GM21825 (cell line): ENCODE results near the gene KCNIP3.

Experiments used
- ATAC-seq: cut with Tn5 transposase; IDR thresholded peaks from one replicate; pipeline ENCODE4 v1.9.1; 2021; ENCODE audit warnings: mild to moderate bottlenecking, moderate library complexity; ENCODE audit not compliant: unreplicated experiment

Gene KCNIP3

DNA sequence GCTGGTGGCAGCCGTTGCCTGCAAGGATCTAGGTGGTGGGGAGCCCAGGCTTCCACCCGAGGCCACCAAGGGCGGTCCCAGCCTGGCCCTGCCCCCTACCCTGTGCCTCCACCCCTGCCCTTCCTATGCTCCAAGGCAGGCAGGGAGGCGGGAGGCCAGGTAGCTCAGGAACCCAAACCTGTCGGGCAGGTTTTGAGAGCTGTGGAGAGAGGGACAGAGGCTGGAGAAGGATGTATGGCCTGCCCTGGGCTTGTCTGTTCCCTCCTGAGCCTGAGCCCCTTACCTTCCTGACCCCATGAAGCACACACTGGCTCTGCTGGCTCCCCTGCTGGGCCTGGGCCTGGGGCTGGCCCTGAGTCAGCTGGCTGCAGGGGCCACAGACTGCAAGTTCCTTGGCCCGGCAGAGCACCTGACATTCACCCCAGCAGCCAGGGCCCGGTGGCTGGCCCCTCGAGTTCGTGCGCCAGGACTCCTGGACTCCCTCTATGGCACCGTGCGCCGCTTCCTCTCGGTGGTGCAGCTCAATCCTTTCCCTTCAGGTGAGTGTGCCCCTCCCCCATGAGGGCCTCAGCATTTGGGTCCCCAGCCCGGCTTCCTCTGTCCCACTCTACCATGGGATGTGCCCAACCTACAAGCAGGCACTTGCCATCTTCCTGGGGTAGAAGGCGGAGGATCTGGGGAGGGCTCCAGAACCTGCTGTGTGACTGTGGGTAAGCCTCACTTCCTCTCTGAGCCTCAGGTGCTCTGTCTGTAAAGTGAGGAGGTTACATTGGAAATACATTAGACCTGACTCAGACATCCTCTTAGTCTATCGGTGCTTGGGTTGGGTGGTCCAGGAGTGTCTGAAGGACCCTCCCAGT is 22.6 kb upstream of the KCNIP3 start, which contains the start of gene PROM2:
PROM2 (plus strand) TSS at position 159 of the 860 bp plus-strand sequence; CDS start at position 296, 137 bp downstream.
- no peak for ATAC-seq

DNA sequence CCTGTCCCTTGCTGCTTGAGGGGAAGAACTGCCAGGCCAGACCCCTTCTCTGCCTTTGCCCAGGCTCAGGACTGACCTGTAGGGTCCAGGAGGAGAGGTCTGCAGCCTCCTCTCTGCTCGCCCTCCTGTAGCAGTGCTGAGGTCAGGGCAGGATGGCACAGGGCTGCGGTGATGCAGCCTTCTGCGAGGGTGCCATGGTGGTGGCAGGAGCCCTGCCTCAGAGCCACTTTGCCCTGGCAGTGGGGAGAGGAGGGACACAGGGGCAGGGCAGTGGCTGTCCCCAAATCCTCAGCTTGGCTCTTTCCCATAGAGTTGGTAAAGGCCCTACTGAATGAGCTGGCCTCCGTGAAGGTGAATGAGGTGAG is 22.0 kb upstream of the KCNIP3 start:
- ATAC-seq = no peak

DNA sequence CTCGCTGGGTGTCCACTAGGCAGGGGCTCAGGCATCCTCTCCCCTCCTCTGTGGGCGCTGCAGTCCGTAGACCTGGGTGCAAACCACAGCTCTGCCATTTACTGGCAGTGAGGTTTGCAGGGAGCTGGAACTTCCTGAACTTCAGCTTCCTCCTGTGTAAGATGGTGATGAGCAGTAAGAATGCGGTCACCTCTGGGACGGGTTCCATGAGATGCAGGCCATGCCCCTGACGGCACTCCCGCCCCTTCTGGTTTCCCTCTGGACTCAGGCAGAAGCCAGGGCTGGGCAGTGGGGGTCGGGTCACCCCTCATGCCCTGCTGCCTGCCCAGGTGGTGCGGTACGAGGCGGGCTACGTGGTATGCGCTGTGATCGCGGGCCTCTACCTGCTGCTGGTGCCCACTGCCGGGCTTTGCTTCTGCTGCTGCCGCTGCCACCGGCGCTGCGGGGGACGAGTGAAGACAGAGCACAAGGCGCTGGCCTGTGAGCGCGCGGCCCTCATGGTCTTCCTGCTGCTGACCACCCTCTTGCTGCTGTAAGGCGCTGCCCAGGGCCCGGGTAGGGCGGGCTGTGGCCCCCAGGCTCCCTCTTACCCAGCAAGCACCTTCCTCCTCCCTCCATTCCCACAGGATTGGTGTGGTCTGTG is 21.4 kb upstream of the KCNIP3 start:
- no peak for ATAC-seq

DNA sequence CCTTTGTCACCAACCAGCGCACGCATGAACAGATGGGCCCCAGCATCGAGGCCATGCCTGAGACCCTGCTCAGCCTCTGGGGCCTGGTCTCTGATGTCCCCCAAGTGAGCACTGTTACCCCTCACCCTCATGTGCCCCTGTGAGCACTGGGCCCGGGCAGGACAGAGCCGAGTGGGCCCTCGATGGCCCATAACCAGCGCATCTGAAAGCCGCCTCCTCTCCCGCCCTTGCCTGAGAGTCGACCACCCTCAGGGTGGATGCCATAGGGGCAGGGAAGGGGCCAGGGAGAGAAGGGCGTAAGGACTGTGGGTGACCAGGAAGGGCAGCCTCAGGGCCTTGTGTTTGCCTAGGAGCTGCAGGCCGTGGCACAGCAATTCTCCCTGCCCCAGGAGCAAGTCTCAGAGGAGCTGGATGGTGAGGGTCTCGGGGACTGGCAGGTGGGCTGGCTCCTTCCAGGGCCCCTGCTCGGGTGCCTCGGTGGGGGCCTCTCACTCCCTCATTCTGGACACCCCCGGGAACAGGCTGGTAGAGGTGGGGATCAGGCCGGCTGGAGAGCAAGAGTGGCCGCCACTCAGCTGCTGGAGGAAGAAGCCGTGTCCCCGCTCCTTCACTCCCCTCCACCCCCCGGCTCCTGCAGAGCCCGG is 20.8 kb upstream of the KCNIP3 start:
- no peak for ATAC-seq

DNA sequence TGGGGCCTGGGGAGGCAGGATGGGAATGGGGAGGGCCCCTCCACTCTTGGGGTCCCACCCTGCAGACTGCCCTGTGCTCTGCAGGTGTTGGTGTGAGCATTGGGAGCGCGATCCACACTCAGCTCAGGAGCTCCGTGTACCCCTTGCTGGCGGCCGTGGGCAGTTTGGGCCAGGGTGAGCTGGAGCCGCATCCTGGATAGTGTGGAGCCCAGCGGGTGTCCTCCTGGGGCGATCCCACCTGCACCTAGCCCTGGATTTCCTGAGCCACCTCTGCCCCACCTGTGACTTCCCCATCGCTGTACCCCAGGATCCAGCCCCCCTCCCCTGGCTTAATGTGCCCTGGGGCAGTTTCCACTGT is 20.3 kb upstream of the KCNIP3 start:
- ATAC-seq = no peak

DNA sequence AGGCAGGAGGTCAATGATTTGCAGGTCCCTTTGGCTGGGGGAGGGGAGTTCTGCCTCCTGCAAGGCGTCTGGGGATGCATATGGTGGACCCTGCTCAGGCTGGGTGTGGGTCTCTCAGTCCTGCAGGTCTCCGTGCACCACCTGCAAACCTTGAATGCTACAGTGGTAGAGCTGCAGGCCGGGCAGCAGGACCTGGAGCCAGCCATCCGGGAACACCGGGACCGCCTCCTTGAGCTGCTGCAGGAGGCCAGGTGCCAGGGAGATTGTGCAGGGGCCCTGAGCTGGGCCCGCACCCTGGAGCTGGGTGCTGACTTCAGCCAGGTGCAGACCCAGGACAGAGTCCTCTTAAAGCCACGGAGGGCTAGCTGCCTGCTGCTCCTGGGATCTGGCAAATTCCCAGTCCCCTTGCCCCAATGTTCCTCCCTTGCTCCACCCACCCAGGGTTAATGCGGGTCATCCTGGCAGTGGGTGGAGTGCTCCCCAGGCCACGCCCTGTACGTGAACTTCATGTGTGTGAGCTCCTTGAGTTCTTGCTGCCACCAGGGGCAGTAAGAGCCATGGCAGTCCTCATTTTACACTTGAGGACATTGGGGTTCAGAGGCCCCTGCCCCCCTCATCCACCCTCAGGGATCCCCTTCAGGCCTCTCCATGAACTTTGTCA is 19.8 kb upstream of the KCNIP3 start:
- no peak for ATAC-seq

DNA sequence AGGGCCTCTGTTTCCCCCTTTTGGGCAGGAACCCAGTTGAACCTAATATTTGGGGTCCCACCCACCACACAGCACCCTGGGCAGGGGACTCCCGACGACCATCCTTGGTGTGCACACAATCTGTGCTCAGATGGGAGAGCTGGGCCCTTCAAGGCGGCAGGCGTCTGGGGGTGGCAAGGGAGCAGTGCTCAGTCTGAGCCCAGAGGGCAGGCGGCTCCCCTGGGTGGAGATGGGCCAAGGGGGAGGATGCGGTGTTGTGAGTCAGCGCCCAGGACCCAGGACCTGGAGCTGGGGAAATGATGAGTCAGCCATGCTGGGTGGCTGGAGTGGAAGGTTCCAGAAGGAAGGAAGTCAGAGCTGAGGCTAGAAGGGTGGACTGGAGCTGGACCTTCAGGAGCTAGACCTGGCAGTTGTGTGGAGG is 19.1 kb upstream of the KCNIP3 start:
- no peak for ATAC-seq

DNA sequence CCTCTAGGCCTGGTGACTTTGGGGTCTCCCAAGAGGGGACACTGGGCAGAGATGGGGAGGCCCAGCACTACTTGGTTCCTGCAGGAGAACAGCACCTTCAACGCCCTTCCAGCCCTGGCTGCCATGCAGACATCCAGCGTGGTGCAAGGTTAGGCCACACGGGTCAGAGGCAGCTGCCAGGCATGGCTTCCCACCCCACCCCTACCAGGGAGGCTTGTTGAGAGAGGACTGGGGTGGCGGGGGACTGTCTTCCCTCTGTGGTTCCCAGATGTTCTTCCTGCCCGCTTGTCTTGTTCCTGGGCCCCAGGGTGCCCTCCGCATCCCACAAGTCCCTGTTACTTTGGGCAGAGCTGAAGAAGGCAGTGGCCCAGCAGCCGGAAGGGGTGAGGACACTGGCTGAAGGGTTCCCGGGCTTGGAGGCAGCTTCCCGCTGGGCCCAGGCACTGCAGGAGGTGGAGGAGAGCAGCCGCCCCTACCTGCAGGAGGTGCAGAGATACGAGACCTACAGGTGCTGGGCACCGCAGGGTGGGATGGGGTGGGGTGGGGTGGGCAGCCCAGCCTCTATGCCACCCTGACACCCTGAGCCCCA is 18.4 kb upstream of the KCNIP3 start:
- ATAC-seq = no peak

DNA sequence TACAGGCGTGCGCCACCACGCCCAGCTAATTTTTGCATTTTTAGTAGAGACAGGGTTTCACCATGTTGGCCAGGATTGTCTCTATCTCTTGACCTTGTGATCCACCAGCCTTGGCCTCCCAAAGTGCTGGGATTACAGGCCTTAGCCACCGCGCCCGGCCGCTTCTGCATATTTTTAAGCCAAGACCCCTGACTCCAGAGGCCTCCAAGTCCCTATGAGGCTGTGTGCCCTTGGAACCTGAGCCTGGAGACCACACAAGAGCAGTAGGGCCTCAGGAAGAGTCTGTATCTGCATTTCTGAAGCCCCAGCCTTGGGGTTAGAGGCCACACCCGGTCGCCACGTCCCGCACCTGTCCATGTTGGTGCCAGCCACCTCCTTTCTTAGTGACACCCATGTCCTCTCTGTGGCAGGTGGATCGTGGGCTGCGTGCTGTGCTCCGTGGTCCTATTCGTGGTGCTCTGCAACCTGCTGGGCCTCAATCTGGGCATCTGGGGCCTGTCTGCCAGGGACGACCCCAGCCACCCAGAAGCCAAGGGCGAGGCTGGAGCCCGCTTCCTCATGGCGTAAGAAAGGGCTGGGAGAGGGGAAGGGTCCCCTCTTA is 17.6 kb upstream of the KCNIP3 start:
- no peak for ATAC-seq

DNA sequence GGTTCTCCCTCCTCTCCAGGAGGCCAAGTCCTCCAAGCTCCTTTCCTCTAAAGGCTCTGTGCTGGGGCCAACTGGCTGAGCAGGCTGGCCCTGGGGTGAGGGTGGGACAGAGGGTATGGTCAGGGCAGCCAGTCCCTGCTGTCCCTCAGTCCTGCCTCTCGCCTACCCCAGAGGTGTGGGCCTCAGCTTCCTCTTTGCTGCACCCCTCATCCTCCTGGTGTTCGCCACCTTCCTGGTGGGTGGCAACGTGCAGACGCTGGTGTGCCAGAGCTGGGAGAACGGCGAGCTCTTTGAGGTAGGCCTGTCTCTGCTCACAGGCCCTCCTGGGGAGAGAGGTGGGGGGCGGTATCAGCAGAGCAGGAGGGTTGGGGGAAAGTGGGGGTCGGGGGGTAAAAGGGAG is 16.1 kb upstream of the KCNIP3 start:
- ATAC-seq = no peak

DNA sequence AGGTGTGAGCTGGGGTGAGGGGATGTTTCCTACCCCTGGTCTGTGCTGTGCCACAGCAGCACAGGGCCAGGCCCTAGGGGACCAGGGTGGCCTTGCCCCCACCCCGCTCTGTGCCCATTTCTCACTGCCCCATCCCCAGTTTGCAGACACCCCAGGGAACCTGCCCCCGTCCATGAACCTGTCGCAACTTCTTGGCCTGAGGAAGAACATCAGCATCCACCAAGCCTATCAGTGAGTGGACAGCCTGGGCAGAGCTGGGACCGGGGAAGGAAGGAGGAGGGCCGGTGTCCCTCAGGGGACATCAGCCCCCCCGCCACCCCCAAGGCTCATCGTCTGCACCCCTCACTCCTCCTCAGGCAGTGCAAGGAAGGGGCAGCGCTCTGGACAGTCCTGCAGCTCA is 15.4 kb upstream of the KCNIP3 start:
- no peak for ATAC-seq

DNA sequence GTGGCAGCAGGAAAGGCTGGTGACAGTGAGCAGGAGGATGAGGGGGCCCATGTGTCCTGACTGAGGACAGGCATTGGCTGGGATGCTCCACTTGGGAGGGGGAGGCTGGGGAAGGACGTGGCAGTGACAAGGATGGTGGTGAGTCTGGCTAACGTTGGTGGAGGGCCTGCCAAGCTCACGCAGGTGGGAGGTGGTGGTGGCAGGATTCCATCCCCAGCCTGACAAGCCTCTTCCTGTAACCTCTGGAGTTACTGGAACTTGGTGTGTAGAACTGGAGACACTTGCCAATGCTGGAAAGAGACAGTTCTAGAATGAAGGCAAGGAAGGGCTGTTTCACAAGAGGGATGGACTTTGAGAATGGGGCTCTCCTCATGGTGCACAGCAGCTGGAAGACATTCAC is 14.7 kb upstream of the KCNIP3 start:
- ATAC-seq = no peak

DNA sequence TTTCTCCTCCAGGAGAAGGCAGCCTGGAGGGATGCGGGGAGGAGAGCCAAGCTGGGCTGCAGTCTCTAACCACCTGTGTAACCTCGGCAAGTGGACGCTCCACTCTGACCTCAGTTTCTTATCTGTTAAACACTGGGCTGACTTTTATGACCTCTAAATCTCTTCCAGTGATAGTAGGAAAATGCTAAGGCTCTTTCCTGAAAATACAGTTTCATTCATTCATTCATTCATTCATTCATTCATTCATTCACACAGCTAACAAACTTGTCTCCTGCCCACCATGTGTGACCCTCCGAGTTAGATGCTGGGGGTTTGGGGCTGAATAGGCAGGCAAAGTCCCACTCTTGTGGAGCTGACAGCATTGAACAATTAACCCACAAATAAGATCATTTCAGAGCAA is 13.6 kb upstream of the KCNIP3 start:
- ATAC-seq = no peak

DNA sequence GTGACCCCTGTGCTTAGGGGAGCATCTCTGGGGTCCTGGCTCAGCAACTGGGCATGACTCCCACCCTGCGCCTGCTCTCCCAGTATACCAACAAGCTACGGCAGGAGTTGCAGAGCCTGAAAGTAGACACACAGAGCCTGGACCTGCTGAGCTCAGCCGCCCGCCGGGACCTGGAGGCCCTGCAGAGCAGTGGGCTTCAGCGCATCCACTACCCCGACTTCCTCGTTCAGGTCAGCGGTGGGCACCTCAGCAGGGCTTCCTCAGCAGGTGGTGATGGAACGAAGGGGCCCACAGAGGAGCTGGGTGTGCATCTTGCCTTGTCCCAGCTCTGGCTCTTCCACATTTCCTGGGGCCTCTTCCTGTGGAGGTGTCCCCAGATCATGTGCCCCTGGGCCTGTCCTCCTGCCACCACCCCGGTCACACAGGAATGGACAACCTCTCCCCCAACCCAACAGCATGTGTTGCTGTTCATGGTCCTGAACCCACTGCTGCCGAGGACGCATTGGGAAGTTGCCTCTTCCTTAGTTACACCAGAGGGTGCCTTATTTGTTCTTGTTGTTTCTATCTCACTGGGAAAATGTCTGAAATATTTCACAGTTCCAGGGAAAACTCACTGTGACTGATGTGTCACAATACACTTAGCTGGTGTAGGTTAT is 12.1 kb upstream of the KCNIP3 start:
- ATAC-seq = no peak

DNA sequence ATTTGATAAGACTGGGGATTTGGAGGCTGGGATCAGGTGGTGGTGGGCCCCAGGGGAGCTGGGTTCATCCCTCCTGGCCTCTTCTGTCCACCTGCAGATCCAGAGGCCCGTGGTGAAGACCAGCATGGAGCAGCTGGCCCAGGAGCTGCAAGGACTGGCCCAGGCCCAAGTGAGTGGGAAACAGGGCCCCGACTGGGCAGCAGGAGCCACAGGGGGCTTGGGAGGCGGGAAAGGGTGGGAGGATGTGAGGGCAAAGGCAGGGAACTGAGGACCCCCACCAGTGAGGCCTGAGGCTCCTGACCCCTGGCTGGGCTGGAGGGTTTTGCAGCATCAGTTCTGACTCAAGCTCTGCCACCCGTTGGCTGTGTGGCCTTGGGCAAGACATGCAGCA is 11.6 kb upstream of the KCNIP3 start:
- no peak for ATAC-seq

DNA sequence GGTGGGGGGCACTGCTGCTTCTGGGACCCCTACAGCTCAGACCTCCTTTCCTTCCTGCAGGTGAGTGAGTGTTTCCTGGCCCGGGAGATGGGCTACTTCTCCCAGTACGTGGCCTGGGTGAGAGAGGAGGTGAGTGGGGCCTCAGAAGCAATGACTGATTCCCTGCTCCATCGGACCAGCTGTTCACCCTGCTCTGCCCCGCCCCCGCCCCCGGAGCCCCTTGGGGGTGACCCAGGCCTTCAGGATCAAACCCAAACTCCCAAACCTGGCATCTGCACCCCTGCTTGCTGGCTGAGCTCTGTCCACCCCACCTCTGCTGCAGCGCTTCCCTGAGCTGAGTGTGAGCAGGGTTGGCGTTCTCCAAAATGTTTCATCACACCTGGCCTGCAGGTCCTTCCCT is 9.8 kb upstream of the KCNIP3 start:
- no peak for ATAC-seq

DNA sequence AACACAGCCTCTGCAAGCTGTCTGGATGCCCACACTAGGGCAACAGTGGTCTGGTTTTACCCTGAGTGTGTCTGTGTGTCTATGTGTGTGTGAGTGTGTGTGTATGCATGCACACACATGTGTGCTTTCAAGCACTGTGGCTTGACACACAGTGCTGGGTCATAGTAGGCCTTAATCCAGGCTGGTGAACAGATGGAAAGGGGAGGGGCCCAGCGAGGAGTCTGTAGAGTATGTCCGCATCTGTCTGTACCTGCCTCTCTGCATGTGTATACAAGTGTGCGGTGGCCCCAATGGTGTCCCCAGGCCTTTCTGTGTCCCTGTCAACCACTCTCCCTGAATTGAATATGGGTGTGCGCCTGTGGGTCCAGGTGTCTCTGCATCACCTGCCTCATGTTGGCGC is 9.3 kb upstream of the KCNIP3 start:
- ATAC-seq = no peak

DNA sequence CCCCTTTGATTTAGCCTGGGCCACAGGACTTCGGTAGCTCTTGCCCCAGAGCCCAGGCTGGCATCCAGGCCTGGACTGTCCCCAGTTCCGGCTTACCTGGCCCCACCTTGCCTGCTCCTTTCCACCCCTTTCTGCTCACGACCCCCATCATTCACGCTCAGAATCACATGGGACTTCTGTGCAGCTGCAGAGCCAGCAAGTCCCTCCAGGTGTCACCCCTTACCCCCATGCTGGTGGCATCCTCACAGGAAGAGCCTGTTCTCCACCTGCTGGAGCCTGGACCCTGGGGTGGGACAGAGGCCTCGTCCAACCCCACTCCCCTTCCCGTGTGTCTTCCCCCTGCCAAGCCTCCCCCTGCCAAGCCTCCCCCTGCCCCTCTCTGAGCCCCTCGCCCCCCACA is 7.9 kb upstream of the KCNIP3 start:
- no peak for ATAC-seq

DNA sequence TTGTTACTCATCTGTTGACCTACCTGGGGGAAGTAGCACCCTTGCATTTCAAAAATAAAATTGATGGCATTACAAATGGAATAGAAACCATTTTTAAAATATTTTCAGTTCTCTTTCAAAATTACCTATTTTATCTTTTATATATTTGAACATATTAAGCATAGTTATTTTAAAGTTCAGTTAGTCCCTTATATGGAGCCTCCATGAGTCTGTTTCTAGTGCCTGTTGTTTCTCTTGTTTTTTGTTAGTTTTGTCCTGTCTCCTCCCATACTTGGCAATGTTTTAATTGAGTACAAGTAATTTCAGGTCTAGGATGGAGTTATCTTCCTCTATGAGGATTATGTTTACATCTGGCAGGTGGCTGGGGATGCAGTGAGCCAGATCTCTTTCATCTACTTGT is 5.9 kb upstream of the KCNIP3 start:
- no peak for ATAC-seq

DNA sequence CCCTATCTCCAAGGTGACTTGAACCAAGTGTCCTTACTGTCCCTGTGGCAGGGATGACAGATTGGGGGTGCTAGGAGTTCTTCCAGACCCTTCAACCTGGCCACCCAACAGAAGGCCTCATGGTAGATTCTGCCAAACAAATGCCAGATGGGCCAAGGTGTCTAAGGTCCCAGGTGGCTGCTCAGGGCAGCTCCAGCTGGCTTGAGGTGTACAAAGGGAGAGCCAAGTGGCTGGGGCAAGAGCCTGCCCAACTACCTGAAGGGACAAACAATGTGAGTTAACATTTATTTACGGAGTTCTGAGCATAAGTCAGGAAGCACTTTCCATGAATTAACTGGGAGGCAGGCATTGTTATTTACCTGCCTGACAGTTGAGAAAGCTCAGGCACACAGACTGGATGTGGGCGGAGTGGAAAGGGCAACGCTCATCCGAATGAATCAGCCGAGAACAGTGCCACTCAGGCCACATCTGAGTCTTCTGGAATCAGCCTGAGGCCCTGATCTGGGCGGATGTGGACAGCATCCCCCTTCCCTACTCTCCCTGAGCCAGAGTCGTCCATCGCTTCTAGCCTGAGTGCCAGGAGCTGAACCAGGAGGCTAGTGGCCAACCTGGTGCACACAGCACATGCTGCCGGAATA is 4.4 kb upstream of the KCNIP3 start:
- no peak for ATAC-seq
